GM12874 (cell line): ENCODE results near the gene TMEFF2.

ENCODE experiments used
- CTCF ChIP-seq: IDR thresholded peaks from 2 replicates; pipeline ENCODE4 v1.5.1; 2011; ENCODE audit warnings: low read depth, mild to moderate bottlenecking, control low read depth, low read length, moderate library complexity; ENCODE audit not compliant: insufficient read depth

Gene TMEFF2

GRCh38 chr2:191994749-191995148 lies 200.0 kb downstream of the TMEFF2 start:
- no peak for TF ChIP-seq CTCF

GRCh38 chr2:191991442-191991841 lies 203.3 kb downstream of the TMEFF2 start:
- no peak for TF ChIP-seq CTCF

GRCh38 chr2:191985740-191986139 lies 209.0 kb downstream of the TMEFF2 start:
- TF ChIP-seq CTCF, result no peak

- TF ChIP-seq CTCF, result no peak
Measured at GRCh38 chr2:191983591-191983990, 211.1 kb downstream of the TMEFF2 start.

GRCh38 chr2:191983186-191983585 lies 211.5 kb downstream of the TMEFF2 start:
- no peak for TF ChIP-seq CTCF

GRCh38 chr2:191981706-191982105 lies 213.0 kb downstream of the TMEFF2 start:
- no peak for TF ChIP-seq CTCF

- TF ChIP-seq CTCF, result no peak
Measured at GRCh38 chr2:191980483-191980882, 214.2 kb downstream of the TMEFF2 start.
